SK-N-MC (cell line): Measurements from ENCODE around the gene PIGH.

Source experiments
- EZH2 ChIP-seq: fragments of 200-600 bp; sonication (generic); IDR thresholded peaks from one replicate; pipeline ENCODE4 v1.6.1; 2017; ENCODE audit warnings: antibody characterized with exemption
- POLR2AphosphoS5 ChIP-seq: IDR thresholded peaks from 2 replicates; pipeline ENCODE4 v1.6.1; 2012; ENCODE audit warnings: mild to moderate bottlenecking, low read depth, low read length, borderline replicate concordance

DNA sequence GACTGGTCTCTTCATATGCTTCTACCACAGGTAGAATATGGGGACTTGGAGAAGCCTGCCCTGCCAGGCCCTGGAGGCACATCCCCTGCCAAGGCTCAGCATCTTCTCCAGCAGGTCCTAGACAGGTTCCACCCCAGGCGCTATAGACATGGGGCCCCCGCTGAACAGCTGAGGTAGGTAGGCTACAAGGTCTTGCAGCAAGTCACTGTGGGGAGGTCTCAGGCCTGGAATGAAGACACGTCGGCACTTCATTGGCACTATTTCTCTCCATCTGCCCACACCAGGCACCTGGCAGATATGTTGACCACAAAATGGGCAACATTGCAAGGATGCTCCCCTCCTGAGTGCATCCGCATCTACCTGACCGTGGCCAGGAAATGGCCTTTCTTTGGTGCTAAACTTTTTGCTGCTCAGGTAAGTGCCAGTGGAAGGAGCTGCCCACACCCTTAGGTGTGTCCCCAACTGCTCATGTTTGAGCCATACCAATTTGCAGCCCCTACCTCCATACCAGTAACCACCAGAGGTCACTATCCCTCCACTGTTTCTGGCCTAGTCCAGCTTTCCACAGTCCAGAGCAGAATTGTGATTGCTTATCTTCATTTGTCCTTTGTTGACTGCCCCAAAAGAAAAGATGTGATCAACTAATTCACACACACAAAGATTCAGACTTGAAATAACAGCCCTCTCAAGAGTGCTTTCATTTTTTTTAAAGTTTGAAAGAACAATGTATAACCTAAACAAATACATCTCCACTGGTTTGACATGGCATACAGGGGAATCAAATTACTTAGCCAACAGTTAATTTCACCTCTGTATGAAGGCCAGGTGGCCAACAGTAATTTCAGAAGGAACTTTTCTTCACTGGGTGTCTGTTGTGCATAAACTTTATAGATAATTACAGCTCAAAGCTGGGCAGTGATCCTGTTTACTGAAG is 16.1 kb downstream of the PIGH start:
- no peak for TF ChIP-seq POLR2AphosphoS5
- no peak for TF ChIP-seq EZH2
